GM19324 (cell line): Measurements from ENCODE around the gene HHIPL1.

Source experiments
- ATAC-seq: cut with Tn5 transposase; IDR thresholded peaks from one replicate; pipeline ENCODE4 v1.9.1; 2021; ENCODE audit warnings: mild to moderate bottlenecking, moderate library complexity; ENCODE audit not compliant: unreplicated experiment, low FRiP score

Gene HHIPL1

GRCh38 chr14:99644723-99645544 is at the start of gene HHIPL1:
Gene HHIPL1, plus strand, starts transcription at chr14:99645129. Its CDS starts 79 bp downstream, at chr14:99645208.
- ATAC-seq, result no peak

DNA sequence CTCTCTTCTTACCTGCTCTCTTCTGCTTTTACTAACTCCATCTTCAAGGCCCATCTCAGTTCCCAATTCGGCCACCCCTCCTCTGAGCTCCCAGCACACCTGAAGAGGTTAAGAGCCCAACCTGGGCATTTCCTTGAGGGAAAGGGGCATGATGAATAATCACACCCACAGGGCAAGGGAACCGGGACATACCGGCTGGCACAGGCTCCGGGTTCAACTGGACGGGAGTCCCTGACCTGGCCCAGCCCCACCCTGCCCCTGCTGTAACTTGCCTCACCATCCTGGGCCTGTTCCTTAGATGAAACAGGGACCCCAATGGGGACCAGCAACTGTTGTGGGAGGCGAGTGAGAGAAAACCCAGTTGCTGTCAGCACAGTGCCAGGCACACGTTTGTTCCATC is 49.4 kb upstream of the HHIPL1 start:
- ATAC-seq, result no peak

DNA sequence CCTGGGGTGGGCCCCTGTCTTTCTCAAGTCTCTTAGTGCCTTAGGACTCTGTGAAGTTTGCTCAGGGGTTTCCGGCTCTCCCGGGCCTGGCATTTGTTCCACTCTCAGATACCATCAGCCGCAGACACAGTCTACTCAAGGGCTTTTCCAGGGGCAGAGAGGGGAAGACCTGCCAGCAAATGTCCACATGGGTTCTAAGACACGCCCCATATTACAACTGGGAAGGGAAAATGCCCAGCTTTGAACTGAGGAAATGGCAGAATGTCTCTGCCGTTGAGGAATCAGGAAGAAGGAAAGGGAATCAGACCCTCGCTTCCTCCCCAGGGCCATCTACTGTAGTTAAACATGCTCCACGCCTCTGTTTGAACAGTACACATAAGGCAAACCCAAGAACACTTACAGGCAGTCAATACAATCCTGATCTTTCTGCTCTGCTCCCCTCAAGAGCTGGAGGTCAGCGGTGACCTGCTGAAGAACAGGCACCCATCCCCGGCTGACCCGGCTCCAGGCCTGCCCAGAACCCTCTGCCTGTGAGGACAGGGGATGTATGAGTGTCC is 48.8 kb upstream of the HHIPL1 start:
- no peak for ATAC-seq

DNA sequence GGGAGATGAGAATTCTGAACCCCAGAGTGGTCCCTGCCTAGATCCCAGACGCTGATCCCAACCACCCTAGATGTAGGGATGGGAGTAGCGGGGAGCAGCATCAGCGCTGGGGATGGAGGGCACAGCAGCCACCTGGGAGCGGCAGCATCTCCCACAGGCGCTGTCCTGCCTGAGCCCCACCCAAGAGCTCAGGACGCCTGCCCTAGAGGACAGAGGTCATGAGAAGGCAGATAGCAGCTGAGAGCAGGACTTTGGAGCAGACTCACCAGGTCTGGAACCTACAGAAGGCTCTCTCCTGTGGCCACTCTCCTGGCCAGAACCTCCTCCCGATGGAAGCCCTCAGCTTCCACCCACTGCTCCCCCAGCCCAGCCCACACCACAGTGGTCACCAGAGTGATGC is 48.2 kb upstream of the HHIPL1 start:
- no peak for ATAC-seq

- no peak for ATAC-seq
Measured at GRCh38 chr14:99597911-99598600, 46.9 kb upstream of the HHIPL1 start.

DNA sequence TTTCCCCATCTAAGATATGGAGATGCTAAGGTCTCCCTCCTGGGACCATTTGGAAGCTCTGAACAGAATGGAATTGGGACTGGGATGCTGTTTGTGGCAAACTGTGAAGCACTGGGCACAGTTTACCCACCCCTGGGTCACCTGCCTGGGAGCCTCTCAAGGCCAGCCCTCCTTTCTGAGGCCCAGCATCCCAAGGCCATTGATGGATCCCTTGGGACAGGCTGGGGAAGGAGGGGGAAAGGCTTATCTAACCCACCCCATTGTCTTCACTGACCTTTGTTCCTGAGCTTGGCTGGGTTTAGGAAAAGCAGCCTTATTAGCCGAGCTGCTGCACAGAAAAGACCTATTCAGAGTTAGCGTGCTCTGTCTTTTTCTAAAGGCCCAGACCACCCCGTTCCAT is 46.2 kb upstream of the HHIPL1 start:
- no peak for ATAC-seq

- ATAC-seq, result no peak
Measured at GRCh38 chr14:99599393-99599792, 45.5 kb upstream of the HHIPL1 start.

DNA sequence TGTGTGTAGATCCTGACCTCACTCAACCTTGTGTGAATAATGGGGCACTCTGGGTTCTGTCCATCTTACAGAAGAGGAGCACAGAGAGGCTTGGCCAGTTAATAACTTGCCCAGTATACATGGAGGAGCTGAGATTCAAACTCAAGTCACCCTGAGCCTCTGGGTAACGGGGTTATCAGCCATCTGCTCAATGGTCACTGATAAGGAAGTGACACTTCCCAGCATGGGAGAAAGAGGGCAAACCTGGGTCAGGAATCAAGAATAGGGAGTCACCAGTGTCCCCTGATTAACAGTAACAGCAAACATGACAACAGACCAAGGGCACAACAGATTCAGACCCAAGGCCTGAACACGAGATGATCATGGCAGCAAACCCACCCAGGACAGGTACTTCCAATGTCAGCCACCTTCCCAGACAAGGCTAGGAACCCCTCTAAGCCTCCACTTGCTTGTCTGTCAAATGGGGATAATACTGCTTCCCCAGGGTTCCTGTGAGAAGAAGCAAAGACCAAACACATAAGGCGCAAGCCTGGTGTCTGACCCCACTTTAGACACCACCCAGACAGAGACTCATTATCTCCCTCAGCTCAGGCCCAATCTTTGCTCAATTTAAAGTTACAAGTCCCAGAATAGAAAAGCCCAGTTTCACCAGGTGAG is 44.6 kb upstream of the HHIPL1 start:
- ATAC-seq, result no peak

DNA sequence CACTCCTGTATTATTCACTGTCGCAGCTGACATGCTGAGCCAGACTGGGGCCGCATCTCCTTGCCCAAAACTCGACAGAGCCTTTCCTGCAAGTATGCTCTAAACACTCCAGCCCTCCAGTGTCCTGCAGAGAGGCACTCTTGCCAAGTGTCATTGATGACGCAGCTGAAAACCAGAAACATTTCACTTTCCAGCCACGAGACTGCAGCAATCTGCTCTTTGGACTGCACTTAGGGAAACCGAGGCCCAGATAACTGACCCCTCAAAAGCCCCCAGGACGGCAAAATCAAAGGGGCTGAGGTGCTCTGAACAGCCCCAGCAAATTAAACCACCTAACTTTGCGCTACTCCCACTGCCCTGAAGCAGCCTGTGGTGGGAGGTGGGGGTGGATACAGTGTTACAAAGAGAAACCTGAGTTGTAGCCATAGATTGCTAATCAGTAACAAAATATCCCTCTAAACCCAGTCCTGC is 43.5 kb upstream of the HHIPL1 start:
- no peak for ATAC-seq

DNA sequence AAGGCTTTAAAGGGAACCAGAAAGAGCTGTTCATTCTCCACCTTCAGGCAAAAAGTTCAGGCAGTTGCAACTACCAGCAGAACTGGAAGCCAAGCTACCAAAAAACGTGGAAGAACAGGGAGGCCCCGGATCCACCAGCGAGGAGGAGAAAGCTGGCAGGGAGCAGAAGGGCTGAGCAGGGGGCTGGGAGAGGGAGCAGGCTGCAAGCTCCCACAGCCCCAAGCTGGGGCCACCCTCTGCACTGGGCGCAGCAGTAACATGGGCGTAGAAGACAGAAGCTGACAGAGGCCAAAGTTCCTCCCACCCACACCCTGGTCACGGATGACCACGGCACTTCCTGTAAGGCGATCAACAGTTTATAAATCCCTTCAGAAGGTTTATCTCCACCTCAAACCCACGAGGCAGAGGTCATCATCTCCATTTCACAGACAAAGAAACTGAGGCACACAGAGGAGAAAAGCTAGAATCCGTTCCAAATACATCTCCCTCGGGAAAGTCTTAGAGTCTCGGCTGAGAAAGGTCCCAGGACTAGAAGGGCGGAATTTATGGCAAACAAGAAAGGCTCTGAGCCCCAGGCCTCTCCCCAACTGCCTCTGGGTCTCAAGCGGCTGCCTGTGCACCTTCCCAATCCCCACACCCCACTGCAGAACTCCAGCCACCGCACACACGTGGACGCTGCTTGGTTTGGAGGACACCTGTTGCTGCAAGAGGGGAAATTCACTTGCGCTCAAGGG is 42.7 kb upstream of the HHIPL1 start:
- no peak for ATAC-seq

DNA sequence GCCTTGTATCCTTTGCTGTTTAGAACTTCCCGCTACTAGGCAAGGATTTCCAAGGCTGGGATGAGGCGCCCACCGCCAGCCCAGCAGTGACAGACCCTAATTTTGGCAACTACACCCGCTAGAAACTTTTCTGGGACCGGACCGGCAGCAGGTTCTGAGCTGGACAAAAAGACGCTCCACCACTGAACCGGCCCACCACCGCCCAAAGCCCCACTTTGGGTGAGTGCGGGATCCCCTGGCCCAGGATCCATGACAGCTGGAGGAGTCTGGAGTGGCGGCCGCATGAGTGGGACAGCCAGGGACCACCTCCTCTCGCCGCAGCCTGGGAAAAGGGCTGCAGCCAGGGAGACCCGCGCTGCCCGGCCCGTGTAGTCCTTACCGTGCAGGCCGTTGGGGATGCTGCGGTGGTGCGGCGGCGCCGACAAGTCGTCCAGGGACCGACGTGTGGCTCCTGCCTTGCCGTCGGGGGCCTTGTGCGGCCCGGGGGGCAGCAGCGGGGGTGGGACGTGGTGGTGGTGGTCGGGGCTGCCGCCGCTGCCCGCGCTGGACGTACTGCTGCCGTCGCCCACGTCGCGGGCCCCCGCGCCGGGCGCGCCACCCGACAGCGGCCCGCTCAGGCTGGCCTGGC is 42.0 kb upstream of the HHIPL1 start:
- no peak for ATAC-seq

DNA sequence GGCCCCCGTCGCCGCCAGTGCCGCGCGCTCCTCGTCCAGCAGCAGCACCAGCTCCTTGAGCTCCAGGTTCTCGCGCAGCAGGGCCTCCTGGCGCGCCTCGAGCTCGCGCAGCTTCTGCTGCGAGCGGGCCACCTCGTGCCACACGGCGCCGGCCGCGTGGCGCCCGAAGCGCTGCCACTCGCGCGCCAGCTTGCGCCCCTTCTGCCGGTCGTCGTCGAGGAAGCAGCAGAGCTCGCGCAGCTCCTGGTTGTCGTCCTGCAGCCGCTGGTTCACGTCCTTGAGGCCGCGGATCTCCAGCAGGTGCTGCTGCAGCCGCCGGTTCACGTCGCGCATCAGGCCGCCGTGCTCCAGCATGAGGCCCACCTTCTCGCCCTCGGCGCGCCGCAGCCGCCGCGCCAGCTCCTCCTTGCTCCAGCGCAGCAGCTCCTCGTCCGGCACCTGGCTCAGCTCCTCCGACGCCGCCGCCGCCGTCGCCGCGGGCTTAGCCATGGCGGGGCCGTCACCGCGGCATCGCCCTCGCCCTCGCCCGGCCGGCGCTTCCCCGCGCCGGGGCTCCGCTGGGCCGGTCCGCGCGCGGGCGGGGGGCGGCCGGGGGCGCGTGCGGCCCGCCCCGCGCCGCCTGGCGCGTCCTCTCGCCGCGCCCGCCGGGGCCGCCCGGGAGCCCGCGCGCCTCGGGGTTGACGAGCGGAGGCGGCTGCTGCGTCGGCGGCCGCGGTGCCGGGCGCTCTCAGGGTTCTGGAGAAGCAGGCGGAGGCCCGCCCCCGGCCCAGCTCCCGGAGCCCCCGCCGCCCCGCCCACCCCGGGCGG is 41.3 kb upstream of the HHIPL1 start, which contains the start of gene CCDC85C:
CCDC85C (minus strand) TSS at position 737 of the 807 bp plus-strand sequence; CDS start at position 489, 248 bp downstream.
- no peak for ATAC-seq

DNA sequence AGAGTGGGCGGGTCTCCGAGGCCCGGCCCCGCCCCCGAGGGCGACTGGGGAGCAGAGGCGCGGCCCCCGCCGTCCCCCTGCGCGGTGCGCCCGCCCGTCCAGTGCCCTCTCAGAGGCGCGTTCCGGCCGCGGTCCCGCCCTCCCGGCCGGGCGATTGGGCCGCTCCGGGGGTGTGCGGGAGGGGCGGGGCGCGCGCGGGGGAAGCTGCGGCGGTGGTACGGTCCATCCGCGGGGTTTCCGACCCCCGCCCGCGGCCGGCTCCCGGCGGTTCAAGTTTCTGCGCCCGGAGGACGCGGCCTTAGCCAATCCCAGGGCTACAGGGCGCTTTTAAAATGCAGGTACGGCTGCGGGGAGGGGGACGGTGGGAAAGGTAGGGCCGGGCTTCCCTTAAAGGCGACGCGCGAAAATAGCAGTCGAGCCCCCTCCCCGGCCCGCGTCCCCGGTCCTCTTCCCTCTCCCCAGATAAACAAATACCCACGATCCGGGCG is 40.6 kb upstream of the HHIPL1 start:
- ATAC-seq, result peak; percentile 93

DNA sequence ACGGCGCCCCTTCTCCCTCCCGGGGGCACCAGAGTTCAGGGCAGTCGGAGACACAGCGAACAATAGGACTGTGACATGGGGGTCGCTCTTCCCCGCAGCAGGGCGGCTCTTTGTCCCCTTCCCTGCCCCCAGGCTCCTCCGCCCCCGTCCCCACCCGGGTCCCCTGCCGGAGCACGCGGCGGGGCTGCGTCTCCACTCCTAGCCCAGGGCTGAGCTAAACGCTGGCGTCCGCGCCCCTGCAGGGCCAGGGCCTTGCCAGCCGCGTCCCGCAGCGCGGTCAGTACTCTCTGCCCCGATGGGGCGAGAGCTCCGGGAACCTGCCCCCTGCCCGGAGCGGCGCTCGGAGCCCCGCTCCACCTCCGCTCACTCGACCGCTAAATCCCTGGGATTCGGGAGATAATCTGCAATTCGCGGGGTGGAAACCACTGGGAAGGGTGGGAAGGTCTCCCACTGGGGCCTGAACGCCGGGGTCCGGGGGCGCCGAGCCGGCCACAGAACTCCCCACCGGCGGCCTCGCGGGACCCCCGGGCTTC is 40.1 kb upstream of the HHIPL1 start:
- peak; percentile 11 for ATAC-seq

DNA sequence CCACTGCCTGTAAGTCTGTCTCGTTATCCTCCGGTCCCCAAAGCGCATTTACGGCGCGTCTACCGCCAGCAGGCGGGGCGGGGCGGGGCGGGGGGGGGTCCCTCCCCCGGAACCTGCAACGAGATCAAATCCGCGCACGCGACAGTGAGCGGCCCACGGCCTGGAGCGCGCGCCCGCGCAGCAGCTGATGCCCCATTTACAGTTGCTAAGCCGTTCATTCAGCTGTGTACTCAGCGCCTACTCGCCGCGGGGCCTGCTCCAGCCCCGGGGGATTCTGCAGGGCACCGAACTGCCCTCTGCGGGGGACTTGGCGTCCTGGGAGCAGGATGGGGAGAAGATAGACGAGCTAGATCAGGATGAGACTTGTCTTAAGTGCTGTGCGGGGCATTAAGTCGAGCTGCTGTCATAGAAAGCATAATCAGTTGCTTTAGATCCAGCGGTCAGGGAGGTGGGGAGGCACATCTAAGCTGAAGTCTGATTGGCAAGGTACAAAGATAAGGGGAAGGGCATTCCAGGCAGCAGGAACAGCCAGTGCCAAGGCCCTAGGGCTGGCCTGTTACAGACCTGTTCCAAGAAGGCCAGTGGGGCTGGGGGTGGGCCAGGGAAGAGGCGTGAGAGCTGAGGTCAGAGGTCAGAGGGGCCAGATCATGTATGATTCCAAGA is 39.5 kb upstream of the HHIPL1 start:
- ATAC-seq, result peak; percentile 12

GRCh38 chr14:99606359-99606758 is 38.6 kb upstream of the HHIPL1 start:
- ATAC-seq, result no peak

DNA sequence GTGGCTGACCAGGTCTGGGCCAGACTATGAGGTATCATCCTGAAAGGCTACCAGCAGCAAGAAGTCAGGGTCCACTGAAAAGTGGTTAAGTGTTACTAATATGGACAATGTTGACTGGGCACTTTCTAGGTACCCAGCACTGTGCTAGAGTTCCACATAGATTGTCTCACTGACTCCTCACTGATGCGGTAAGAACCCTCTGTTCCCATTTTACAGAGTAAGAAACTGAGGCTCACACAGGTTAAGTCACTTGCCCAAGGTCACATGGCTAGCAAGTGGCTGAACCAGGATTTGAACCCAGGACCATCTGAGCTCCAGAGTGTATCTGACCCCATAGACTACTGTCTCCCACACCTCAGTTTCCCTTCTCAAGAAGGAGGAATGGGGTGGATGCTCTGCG is 36.3 kb upstream of the HHIPL1 start:
- no peak for ATAC-seq
